Stomach (tissue), 4 donors: Measurements from ENCODE around the gene SARS1.
"Not testable (repeated sequence)": the region's sequence is repeated elsewhere in the genome, so short reads cannot be mapped to it uniquely, and the experiment has no call there.

Experiments
- CTCF ChIP-seq, 7 experiments: fragments of 450-650 bp in 4 of 7; fragments of 200-600 bp in 3 of 7; sonication (generic) in 3 of 7; IDR thresholded peaks; one replicate each; pipeline ENCODE4 v1.5.1; 2016 to 2019; ENCODE audit warnings: antibody characterized with exemption in 7 of 7, control low read depth in 2 of 7, mild to moderate bottlenecking in 1 of 7
- EP300 ChIP-seq: sonication (generic); formaldehyde crosslinking; IDR thresholded peaks from one replicate; pipeline ENCODE4 v1.6.1; 2017; ENCODE audit warnings: antibody characterized with exemption
- POLR2A ChIP-seq, 4 donors: fragments of 450-650 bp; IDR thresholded peaks; one replicate each; pipeline ENCODE4 v1.6.1; 2016; ENCODE audit warnings: antibody characterized with exemption in 4 of 4, control low read depth in 2 of 4, mild to moderate bottlenecking in 1 of 4, moderate library complexity in 1 of 4
- POLR2AphosphoS5 ChIP-seq, 3 donors: sonication (generic); formaldehyde crosslinking; IDR thresholded peaks; one replicate each; pipeline ENCODE4 v1.6.1; 2016; ENCODE audit warnings: antibody characterized with exemption in 3 of 3

DNA sequence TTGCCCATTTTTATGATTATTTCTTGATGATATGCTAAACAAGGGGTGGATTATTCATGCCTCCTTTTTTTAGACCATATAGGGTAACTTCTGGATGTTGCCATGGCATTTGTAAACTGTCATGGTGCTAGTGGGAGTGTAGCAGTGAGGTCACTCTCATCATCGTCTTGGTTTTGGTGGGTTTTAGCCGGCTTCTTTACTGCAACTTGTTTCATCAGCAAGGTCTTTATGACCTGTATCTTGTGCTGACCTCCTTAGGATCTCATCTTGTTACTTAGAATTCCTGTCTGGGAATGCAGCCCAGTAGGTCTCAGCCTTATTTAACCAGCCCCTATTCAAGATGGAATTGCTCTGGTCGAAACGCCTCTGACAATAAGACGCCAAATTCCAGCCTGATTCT lies 73.0 kb downstream of the SARS1 start:
- TF ChIP-seq POLR2A (IDR thresholded peaks at IDR 0.05); EP300; CTCF (IDR thresholded peaks at IDR 0.05); POLR2AphosphoS5 (IDR thresholded peaks at IDR 0.05): not testable (repeated sequence)
